Measurements from ENCODE around the gene PODXL. TPM values are rescaled to one million over a fixed set of nuclear protein-coding genes. Genes with fewer than 3 reads are reported as not detected.

The PODXL gene
- total and polyA plus RNA-seq, 2 of the 8 experiments (the other 6 are each of a cell fraction or from before 2014, with no cell fraction given) = 638 to 925 TPM

- TF ChIP-seq E2F6 (IDR thresholded peaks at IDR 0.05) = no peak
- no peak for TF ChIP-seq USF2 (IDR thresholded peaks at IDR 0.05; ENCODE audit: low read length)
Measured at GRCh38 chr7:131564640-131565039, 8.2 kb upstream of the PODXL start (continued).

Data from H1 (cell line).